Measurements from ENCODE around the gene ITGA1. TPM values are rescaled to one million over a fixed set of nuclear protein-coding genes. Genes with fewer than 3 reads are reported as not detected.

ITGA1 gene
- total RNA-seq, 1 experiment from 2014 or later: 20.2 TPM

DNA sequence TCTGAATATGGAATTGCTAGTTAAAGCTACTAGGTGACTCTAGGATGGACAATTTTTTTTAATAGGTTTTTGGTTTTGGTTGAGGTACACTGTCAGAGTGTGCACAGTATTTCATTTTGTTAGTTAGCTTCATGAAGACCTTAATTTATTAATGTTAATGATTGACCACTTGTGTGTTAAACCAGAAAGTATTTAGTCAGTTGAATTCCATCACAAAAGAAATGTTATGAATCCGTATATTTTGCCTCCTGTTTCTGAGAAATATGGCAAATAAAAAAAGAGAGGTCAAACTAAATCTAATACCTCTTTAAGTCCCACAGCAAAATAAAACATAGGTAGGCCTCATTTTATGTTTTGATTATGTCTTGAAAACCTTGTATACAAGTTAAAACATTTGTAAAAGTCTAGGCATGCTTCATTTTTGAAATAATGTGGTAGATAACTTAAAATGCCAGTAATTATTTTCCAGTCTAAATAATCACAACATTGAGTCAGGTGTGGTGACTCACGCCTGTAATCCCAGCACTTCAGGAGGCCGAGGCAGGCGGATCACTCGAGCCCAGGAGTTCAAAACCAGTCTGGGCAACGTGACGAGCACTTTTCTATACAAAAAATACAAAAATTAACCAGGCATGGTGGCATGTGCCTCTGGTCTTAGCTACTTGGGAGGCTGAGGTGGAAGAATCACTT, 50.8 kb downstream of the ITGA1 start:
- Mint-ChIP-seq H3K36me3 (ENCODE audit: insufficient read depth, unreplicated experiment) (no peaks in the 10 kb centered on the region), H3K4me1 (ENCODE audit: low read depth, unreplicated experiment) (peaks cover 9% of the 10 kb centered on the region), H3K4me3 (ENCODE audit: low read depth, unreplicated experiment) (no peak overlapping the region), H3K27me3 (ENCODE audit: unreplicated experiment) (no peaks in the 10 kb centered on the region), H3K27ac (ENCODE audit: unreplicated experiment) (no peak overlapping the region), H3K9me3 (ENCODE audit: low read depth, unreplicated experiment) (no peaks in the 10 kb centered on the region)
- CTCF ChIA-PET: interaction anchor here (0.6 kb wide), 1 partner anchor 18 kb away, joined by 4 read pairs; no protein-coding TSS in a partner anchor
- BruUV-seq (replicated peaks): no TSS peak
- intact Hi-C loops (cut with micrococcal nuclease; ENCODE audit: unreplicated experiment): loop anchor here (1.0 kb wide), 1 partner anchor 45 kb away; no protein-coding TSS in a partner anchor
- DNase-seq: no peak
- no peak for TF ChIP-seq CTCF (IDR thresholded peaks at IDR 0.05; ENCODE audit: unreplicated experiment)

DNA sequence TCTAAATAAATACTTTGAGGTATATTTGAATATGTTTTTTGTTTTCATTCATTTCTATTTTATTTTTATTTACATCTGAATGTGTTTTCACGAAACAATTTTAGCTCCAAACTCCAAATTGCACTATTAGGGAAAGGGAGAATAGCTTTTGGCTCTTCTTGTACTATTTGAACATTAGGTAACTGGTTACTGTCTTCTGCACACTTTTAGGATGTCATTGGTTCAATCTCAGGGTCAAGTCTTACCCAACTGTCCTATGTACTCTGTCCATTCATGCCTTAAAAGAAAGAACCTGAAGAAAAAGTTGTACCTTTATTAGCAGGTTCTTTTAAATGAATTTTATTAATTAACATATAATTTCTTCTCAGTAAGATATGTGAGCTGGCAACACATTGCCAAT, 51.6 kb downstream of the ITGA1 start:
- TF ChIP-seq CTCF (IDR thresholded peaks at IDR 0.05; ENCODE audit: unreplicated experiment): no peak
- Mint-ChIP-seq H3K9me3 (ENCODE audit: low read depth, unreplicated experiment) (no peaks in the 10 kb centered on the region), H3K27ac (ENCODE audit: unreplicated experiment) (no peak overlapping the region), H3K4me3 (ENCODE audit: low read depth, unreplicated experiment) (no peak overlapping the region), H3K36me3 (ENCODE audit: insufficient read depth, unreplicated experiment) (no peaks in the 10 kb centered on the region), H3K27me3 (ENCODE audit: unreplicated experiment) (no peaks in the 10 kb centered on the region), H3K4me1 (ENCODE audit: low read depth, unreplicated experiment) (peaks cover 9% of the 10 kb centered on the region)
- BruUV-seq (replicated peaks): no TSS peak
- DNase-seq: no peak
- CTCF ChIA-PET: no interaction called here
- intact Hi-C loops (cut with micrococcal nuclease; ENCODE audit: unreplicated experiment): no loop called here

DNA sequence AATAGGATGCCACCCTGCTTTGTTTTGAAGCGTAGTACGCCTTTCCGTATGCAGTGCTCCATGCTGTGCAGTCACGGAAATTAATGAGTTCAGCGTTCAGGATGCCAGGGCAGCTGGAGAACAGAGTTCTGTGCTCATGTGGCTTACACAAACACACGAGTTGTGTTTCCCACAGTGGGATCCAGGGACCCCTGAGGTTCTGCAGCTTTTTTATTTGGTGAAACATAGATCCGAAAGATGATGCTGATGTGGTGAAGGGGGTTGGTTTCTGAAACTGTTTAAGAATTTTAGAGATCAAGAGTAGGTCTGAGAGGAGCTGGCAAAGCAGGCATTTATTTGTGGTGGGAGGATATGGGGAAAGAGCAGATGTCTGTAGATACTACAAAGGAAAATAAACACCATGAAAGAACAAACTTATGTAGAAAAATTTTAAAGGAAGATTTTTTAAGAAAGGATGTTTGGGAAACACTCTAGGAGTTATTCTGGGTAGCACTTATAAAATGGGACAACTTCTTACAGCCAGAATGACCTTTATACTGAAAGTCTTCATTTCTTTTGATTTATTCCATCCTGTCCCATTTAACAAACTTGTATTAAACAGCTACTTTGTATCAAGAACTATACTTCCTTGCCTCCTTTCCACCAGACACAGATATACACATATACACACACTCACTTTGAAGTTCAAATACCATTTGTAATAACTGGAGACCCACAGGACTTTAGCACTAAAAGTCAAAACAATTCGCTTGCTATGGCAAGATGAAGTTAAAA, 52.7 kb downstream of the ITGA1 start:
- no peaks in the 10 kb centered on the region for H3K36me3 Mint-ChIP-seq (ENCODE audit: insufficient read depth, unreplicated experiment)
- H3K27me3 Mint-ChIP-seq (ENCODE audit: unreplicated experiment): no peaks in the 10 kb centered on the region
- BruUV-seq (replicated peaks): no TSS peak
- peaks cover 9% of the 10 kb centered on the region for H3K4me1 Mint-ChIP-seq (ENCODE audit: low read depth, unreplicated experiment)
- intact Hi-C loops (cut with micrococcal nuclease; ENCODE audit: unreplicated experiment): no loop called here
- TF ChIP-seq CTCF (IDR thresholded peaks at IDR 0.05; ENCODE audit: unreplicated experiment): no peak
- H3K9me3 Mint-ChIP-seq (ENCODE audit: low read depth, unreplicated experiment): no peaks in the 10 kb centered on the region
- H3K4me3 Mint-ChIP-seq (ENCODE audit: low read depth, unreplicated experiment): no peak overlapping the region
- H3K27ac Mint-ChIP-seq (ENCODE audit: unreplicated experiment): no peak overlapping the region
- CTCF ChIA-PET: no interaction called here
- no peak for DNase-seq

GRCh38 chr5:52841114-52841513, 53.4 kb downstream of the ITGA1 start:
- DNase-seq: no peak
- intact Hi-C loops (cut with micrococcal nuclease; ENCODE audit: unreplicated experiment): no loop called here
- no peak for TF ChIP-seq CTCF (IDR thresholded peaks at IDR 0.05; ENCODE audit: unreplicated experiment)
- Mint-ChIP-seq H3K4me1 (ENCODE audit: low read depth, unreplicated experiment) (peaks cover 9% of the 10 kb centered on the region), H3K36me3 (ENCODE audit: insufficient read depth, unreplicated experiment) (no peaks in the 10 kb centered on the region), H3K4me3 (ENCODE audit: low read depth, unreplicated experiment) (no peak overlapping the region), H3K9me3 (ENCODE audit: low read depth, unreplicated experiment) (no peaks in the 10 kb centered on the region), H3K27me3 (ENCODE audit: unreplicated experiment) (no peaks in the 10 kb centered on the region), H3K27ac (ENCODE audit: unreplicated experiment) (no peak overlapping the region)
- CTCF ChIA-PET: no interaction called here
- BruUV-seq (replicated peaks): no TSS peak

All from Calu3 (cell line).